ENCODE measurements around the gene ATP2B2.

DNA sequence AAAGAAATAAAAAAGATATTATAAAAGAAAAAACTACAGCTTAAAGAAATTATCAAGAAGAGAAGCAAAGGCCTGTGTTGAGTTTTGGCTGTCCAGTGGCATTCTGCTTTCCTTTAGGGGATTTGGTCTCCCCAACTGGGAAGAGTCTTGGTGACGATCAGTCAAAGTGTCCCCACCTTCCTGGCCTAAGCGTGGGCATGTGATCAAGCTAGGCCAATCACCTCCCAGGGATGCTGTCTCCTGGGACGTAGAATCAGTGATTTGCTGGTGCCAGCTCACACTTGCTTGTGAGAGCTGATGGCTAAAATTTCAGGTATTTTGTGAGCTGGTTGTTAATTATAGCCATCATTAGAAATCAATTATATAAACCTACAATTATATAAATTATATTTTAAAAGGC, 69.5 kb downstream of the ATP2B2 start:
- no peak for TF ChIP-seq ZNF174 (tag by site-specific recombination; IDR thresholded peaks at IDR 0.05)
- TF ChIP-seq ZNF571 (tag by site-specific recombination; IDR thresholded peaks at IDR 0.05): no peak
